GM23338 (cell line): ENCODE results near the gene HARS1. TPM values are rescaled to one million over a fixed set of nuclear protein-coding genes. Genes with fewer than 3 reads are reported as not detected.
"Not testable (repeated sequence)": the region's sequence is repeated elsewhere in the genome, so short reads cannot be mapped to it uniquely, and the experiment has no call there.

ENCODE experiments used
- ATAC-seq: fragments of 200-7000 bp; cut with Tn5 transposase; 3 replicates; pipeline ENCODE4 v1.9.1; 2020
- DNase-seq: peaks from one replicate; pipeline ENCODE4 v3.0.0-alpha.2; 2015; ENCODE audit warnings: low spot score
- H2AFZ ChIP-seq: fragments of 200-600 bp; sonication (generic); 2 replicates; pipeline ENCODE4 v1.8.0; 2016; ENCODE audit warnings: antibody characterized with exemption, mild to moderate bottlenecking, moderate library complexity
- H3F3A ChIP-seq: fragments of 200-600 bp; sonication (generic); replicated peaks from 2 replicates; pipeline ENCODE4 v1.8.0; 2017; ENCODE audit warnings: antibody characterized with exemption, mixed run types, low read depth
- H3K27ac ChIP-seq: fragments of 200-600 bp; sonication (generic); 2 replicates; pipeline ENCODE4 v1.6.1; 2016; ENCODE audit warnings: low read depth
- H3K27me3 ChIP-seq: fragments of 200-600 bp; sonication (generic); 2 replicates; pipeline ENCODE4 v1.8.0; 2016; ENCODE audit warnings: mild to moderate bottlenecking, mixed run types, moderate library complexity; ENCODE audit not compliant: insufficient read depth
- H3K36me3 ChIP-seq: fragments of 200-600 bp; sonication (generic); 2 replicates; pipeline ENCODE4 v1.8.0; 2016; ENCODE audit warnings: mild to moderate bottlenecking; ENCODE audit not compliant: insufficient read depth
- H3K4me1 ChIP-seq: fragments of 200-600 bp; sonication (generic); 2 replicates; pipeline ENCODE4 v1.8.0; 2016; ENCODE audit warnings: mild to moderate bottlenecking, moderate library complexity; ENCODE audit not compliant: insufficient read depth
- H3K4me2 ChIP-seq: fragments of 200-600 bp; sonication (generic); 2 replicates; pipeline ENCODE4 v1.7.1; 2017; ENCODE audit warnings: mixed run types
- H3K4me3 ChIP-seq: fragments of 200-600 bp; sonication (generic); 2 replicates; pipeline ENCODE4 v1.6.1; 2016; ENCODE audit warnings: mixed run types
- H3K79me2 ChIP-seq: fragments of 200-600 bp; sonication (generic); replicated peaks from 2 replicates; pipeline ENCODE4 v1.8.0; 2017; ENCODE audit warnings: mild to moderate bottlenecking; ENCODE audit not compliant: insufficient read depth
- H3K9me2 ChIP-seq: fragments of 200-600 bp; sonication (generic); 2 replicates; pipeline ENCODE4 v1.8.0; 2017; ENCODE audit not compliant: insufficient read depth
- H4K20me1 ChIP-seq: fragments of 200-600 bp; sonication (generic); replicated peaks from 2 replicates; pipeline ENCODE4 v1.8.0; 2017; ENCODE audit warnings: mild to moderate bottlenecking; ENCODE audit not compliant: insufficient read depth
- H3K27ac Mint-ChIP-seq: 2 replicates; pipeline ENCODE4 v1.8.0; 2020; ENCODE audit warnings: inconsistent platforms, mild to moderate bottlenecking, moderate library complexity, mixed read lengths
- H3K27me3 Mint-ChIP-seq: 3 replicates; pipeline ENCODE4 v1.8.0; 2022; ENCODE audit warnings: low read depth, mild to moderate bottlenecking, moderate library complexity, mixed read lengths, inconsistent platforms; ENCODE audit not compliant: insufficient read depth, poor library complexity
- H3K36me3 Mint-ChIP-seq: 3 replicates; pipeline ENCODE4 v1.8.0; 2021; ENCODE audit warnings: low read depth, mild to moderate bottlenecking, inconsistent platforms, moderate library complexity, mixed read lengths
- H3K4me1 Mint-ChIP-seq: 3 replicates; pipeline ENCODE4 v1.8.0; 2020; ENCODE audit warnings: mild to moderate bottlenecking, inconsistent platforms, mixed read lengths
- H3K4me3 Mint-ChIP-seq: 3 replicates; pipeline ENCODE4 v1.8.0; 2021; ENCODE audit warnings: moderate library complexity, mild to moderate bottlenecking, inconsistent platforms, mixed read lengths
- H3K9me3 Mint-ChIP-seq: 3 replicates; pipeline ENCODE4 v1.8.0; 2020; ENCODE audit warnings: moderate library complexity, mild to moderate bottlenecking, inconsistent platforms, mixed read lengths
- CREB1 ChIP-seq: fragments of 250-450 bp; sonication (Bioruptor Pico); IDR thresholded peaks from 2 replicates; pipeline ENCODE4 v1.5.0; 2020; ENCODE audit warnings: low read depth, mild to moderate bottlenecking, moderate library complexity
- EZH2 ChIP-seq: fragments of 200-600 bp; sonication (generic); IDR thresholded peaks from one replicate; pipeline ENCODE4 v1.8.0; 2017; ENCODE audit warnings: antibody characterized with exemption, mild to moderate bottlenecking, low read depth; ENCODE audit not compliant: unreplicated experiment
- EZH2phosphoT487 ChIP-seq: fragments of 200-600 bp; sonication (generic); IDR thresholded peaks from one replicate; pipeline ENCODE4 v1.8.1; 2018; ENCODE audit warnings: antibody characterized with exemption; ENCODE audit not compliant: unreplicated experiment
- JUNB ChIP-seq: IDR thresholded peaks from one replicate; pipeline ENCODE4 v1.6.1; 2016; ENCODE audit warnings: antibody characterized with exemption; ENCODE audit not compliant: unreplicated experiment
- NANOG ChIP-seq: IDR thresholded peaks from 2 replicates; pipeline ENCODE4 v1.6.1; 2016; ENCODE audit warnings: antibody characterized with exemption, borderline replicate concordance
- POLR2AphosphoS5 ChIP-seq: IDR thresholded peaks from 2 replicates; pipeline ENCODE4 v1.6.1; 2016; ENCODE audit warnings: antibody characterized with exemption, low read depth
- STAT1 ChIP-seq: IDR thresholded peaks from one replicate; pipeline ENCODE4 v1.6.1; 2016; ENCODE audit warnings: antibody characterized with exemption; ENCODE audit not compliant: unreplicated experiment
- ZNF114 ChIP-seq: fragments of 250-450 bp; sonication (Bioruptor Pico); IDR thresholded peaks from 2 replicates; pipeline ENCODE4 v1.5.0; 2020; ENCODE audit warnings: mild to moderate bottlenecking, moderate library complexity
- ZNF331 ChIP-seq: fragments of 250-450 bp; sonication (Bioruptor Pico); IDR thresholded peaks from 2 replicates; pipeline ENCODE4 v1.5.0; 2020; ENCODE audit warnings: low read depth, mild to moderate bottlenecking, moderate library complexity
- polyA plus RNA-seq: library from polyadenylated mRNA; unstranded; fragments of >200 nt; fragmentation: Nextera tagmentation; extraction: Ambion mirVana; gene quantifications from 2 replicates; pipeline ENCODE4 v1.2.1, GENCODE V29; 2016
- total RNA-seq: library from RNA; depleted of rRNA; stranded (reverse); fragments of >200 nt; shearing (Covaris generic); gene quantifications from 2 replicates; pipeline ENCODE4 v1.2.3, GENCODE V29; 2014
- TF ChIP-seq, protein P1 (sequence below), 2 experiments: fragments of 200-600 bp in 1 of 2; sonication (generic) in 1 of 2; conservative IDR thresholded peaks; 2 replicates each; pipeline versions ENCODE4 v1.5.1 to v1.6.1; 2016 to 2017; ENCODE audit warnings: antibody characterized with exemption in 2 of 2, low read depth in 2 of 2, mild to moderate bottlenecking in 2 of 2, moderate library complexity in 1 of 2
- TF ChIP-seq, protein P2 (sequence below): IDR thresholded peaks from 2 replicates; pipeline ENCODE4 v1.6.1; 2016; ENCODE audit warnings: antibody characterized with exemption
- TF ChIP-seq, protein P3 (sequence below): IDR thresholded peaks from one replicate; pipeline ENCODE4 v1.6.1; 2018; ENCODE audit warnings: antibody characterized with exemption; ENCODE audit not compliant: unreplicated experiment

The HARS1 gene
- total and polyA plus RNA-seq, 2 experiments from 2014 or later = 51.6 to 57.8 TPM

DNA sequence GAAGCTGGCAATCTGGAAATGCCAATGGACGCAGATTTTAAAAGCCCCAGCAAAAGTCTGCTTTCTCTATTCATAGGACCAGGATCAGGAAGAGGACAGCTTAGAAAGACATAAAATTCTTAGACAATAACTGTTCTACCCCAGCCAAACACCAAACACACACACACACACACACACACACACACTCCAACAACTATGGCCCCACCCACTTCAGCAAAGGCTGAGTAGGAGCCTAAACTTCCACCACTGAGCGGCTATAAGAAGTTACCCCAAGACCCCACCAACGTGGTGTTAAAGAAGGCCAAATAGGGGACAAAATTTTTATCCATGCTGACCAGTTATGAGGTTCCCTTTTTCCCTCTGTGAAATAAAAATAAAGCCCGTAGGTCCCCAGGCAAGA is 41.9 kb upstream of the HARS1 start (continued):
- TF ChIP-seq, protein P1, sequence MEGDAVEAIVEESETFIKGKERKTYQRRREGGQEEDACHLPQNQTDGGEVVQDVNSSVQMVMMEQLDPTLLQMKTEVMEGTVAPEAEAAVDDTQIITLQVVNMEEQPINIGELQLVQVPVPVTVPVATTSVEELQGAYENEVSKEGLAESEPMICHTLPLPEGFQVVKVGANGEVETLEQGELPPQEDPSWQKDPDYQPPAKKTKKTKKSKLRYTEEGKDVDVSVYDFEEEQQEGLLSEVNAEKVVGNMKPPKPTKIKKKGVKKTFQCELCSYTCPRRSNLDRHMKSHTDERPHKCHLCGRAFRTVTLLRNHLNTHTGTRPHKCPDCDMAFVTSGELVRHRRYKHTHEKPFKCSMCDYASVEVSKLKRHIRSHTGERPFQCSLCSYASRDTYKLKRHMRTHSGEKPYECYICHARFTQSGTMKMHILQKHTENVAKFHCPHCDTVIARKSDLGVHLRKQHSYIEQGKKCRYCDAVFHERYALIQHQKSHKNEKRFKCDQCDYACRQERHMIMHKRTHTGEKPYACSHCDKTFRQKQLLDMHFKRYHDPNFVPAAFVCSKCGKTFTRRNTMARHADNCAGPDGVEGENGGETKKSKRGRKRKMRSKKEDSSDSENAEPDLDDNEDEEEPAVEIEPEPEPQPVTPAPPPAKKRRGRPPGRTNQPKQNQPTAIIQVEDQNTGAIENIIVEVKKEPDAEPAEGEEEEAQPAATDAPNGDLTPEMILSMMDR (conservative IDR thresholded peaks at IDR 0.05; ENCODE audit: low read depth in 2 of 2) = no peak
- TF ChIP-seq, protein P2, sequence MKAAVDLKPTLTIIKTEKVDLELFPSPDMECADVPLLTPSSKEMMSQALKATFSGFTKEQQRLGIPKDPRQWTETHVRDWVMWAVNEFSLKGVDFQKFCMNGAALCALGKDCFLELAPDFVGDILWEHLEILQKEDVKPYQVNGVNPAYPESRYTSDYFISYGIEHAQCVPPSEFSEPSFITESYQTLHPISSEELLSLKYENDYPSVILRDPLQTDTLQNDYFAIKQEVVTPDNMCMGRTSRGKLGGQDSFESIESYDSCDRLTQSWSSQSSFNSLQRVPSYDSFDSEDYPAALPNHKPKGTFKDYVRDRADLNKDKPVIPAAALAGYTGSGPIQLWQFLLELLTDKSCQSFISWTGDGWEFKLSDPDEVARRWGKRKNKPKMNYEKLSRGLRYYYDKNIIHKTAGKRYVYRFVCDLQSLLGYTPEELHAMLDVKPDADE = no peak
- TF ChIP-seq ZNF114 (no peak), POLR2AphosphoS5 (no peak), EZH2 (no peak), EZH2phosphoT487 (no peak), STAT1 (no peak), ZNF331 (CRISPR knock-in tag) (no peak), NANOG (no peak)
- TF ChIP-seq, protein P3, sequence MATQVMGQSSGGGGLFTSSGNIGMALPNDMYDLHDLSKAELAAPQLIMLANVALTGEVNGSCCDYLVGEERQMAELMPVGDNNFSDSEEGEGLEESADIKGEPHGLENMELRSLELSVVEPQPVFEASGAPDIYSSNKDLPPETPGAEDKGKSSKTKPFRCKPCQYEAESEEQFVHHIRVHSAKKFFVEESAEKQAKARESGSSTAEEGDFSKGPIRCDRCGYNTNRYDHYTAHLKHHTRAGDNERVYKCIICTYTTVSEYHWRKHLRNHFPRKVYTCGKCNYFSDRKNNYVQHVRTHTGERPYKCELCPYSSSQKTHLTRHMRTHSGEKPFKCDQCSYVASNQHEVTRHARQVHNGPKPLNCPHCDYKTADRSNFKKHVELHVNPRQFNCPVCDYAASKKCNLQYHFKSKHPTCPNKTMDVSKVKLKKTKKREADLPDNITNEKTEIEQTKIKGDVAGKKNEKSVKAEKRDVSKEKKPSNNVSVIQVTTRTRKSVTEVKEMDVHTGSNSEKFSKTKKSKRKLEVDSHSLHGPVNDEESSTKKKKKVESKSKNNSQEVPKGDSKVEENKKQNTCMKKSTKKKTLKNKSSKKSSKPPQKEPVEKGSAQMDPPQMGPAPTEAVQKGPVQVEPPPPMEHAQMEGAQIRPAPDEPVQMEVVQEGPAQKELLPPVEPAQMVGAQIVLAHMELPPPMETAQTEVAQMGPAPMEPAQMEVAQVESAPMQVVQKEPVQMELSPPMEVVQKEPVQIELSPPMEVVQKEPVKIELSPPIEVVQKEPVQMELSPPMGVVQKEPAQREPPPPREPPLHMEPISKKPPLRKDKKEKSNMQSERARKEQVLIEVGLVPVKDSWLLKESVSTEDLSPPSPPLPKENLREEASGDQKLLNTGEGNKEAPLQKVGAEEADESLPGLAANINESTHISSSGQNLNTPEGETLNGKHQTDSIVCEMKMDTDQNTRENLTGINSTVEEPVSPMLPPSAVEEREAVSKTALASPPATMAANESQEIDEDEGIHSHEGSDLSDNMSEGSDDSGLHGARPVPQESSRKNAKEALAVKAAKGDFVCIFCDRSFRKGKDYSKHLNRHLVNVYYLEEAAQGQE = no peak

DNA sequence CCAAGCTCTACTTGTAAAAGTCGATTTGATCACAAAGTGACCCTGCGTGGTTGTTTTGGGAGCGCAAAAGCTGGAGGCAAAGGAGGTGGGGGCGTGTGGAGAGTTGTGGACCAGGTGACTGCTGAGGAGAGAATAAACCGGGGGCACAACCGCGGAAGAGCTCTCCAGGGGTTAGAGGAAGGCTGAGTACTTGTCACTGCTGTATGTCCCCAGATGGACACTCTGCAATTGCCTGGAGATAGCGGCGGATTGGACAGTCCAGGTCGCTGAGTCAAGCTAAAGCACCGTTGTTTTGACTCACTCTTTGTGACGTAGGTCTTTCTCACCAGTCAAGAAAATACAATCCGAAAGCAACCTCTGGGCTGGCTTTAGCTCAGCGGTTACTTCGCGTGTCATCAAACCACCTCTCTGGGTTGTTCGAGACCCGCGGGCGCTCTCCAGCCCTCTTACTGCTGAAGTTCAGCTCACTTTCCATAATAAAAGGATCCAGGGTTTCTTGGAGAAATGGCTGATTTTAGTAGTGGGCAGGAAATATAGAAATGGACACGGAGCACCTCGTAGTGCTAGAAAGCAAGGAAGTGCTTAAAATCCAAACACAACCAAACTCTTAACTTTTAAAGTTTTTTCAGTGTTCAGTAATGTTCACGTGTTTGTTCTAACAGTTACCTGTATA is 34.8 kb upstream of the HARS1 start:
- Histone ChIP-seq H3K27me3 (no peaks in the 10 kb centered on the region), H2AFZ (peak overlapping the region; percentile 98), H3F3A (no peaks in the 10 kb centered on the region), H3K4me1 (no peaks in the 10 kb centered on the region), H3K4me3 (peak overlapping the region; percentile 76), H4K20me1 (no peaks in the 10 kb centered on the region), H3K9me2 (no peaks in the 10 kb centered on the region), H3K36me3 (no peaks in the 10 kb centered on the region), H3K4me2 (peak overlapping the region; percentile 83), H3K79me2 (no peaks in the 10 kb centered on the region), H3K27ac (no peak overlapping the region; the same call in 1 of the 2 replicates)
- Mint-ChIP-seq H3K27ac (0 out of 2 replicates have a peak overlapping the region, but pooled peaks have one; percentile 3), H3K4me1 (no peaks in the 10 kb centered on the region), H3K36me3 (no peaks in the 10 kb centered on the region), H3K4me3 (peak overlapping the region; percentile 90), H3K9me3 (peaks cover 4% of the 10 kb centered on the region; the same call in 2 of the 3 replicates), H3K27me3 (peaks cover 10% of the 10 kb centered on the region)
- peak; percentile 96 for ATAC-seq
- peak; percentile 90 for DNase-seq
- TF ChIP-seq NANOG (no peak), STAT1 (no peak), JUNB (no peak), CREB1 (CRISPR knock-in tag) (peak; percentile 92)
- TF ChIP-seq, protein P3 = peak; percentile 59

- not testable (repeated sequence) for ATAC-seq, H3K27ac Mint-ChIP-seq, H3F3A ChIP-seq, H3K27ac ChIP-seq, H3K79me2 ChIP-seq, H3K36me3 Mint-ChIP-seq, H2AFZ ChIP-seq, H3K9me2 ChIP-seq, H4K20me1 ChIP-seq, H3K27me3 ChIP-seq, H3K4me1 Mint-ChIP-seq, DNase-seq, H3K4me3 ChIP-seq, H3K27me3 Mint-ChIP-seq, H3K36me3 ChIP-seq, H3K4me2 ChIP-seq, H3K4me3 Mint-ChIP-seq, H3K9me3 Mint-ChIP-seq, H3K4me1 ChIP-seq
Measured at GRCh38 chr5:140721395-140721794, 30.2 kb upstream of the HARS1 start.
